PC-3 (cell line): Measurements from ENCODE around the gene TKFC.

Experiments used
- CTCF ChIP-seq: fragments of 300-600 bp; sonication (generic); conservative IDR thresholded peaks from 2 replicates; pipeline ENCODE4 v1.5.1; 2017; ENCODE audit warnings: antibody characterized with exemption, low read depth, mild to moderate bottlenecking, low read length
- EZH2 ChIP-seq: fragments of 300-600 bp; sonication (generic); IDR thresholded peaks from one replicate; pipeline ENCODE4 v1.6.1; 2017; ENCODE audit warnings: antibody characterized with exemption, mild to moderate bottlenecking, low read length; ENCODE audit not compliant: unreplicated experiment

DNA sequence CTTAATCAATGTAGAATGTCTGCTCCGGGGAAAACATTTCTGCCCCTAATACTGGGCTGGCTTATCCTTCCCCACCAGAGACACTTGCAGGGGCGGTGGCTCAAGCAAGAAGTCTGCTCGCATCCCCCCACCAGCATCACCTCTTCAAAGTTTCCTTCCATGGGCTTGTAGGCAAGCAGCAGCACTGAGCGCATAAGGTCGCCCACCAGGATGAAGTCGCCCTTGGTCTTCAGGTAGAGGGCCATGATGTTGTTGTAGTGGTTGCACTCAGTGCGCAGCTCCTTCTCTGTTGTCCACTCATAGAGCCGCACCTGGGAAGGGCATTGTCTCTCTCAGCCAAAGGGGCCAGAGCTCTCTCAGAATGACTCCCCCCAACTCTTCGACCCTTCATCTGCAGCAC, 29.3 kb upstream of the TKFC start:
- TF ChIP-seq CTCF: no peak
- TF ChIP-seq EZH2: no peak
